Measurements from ENCODE around the gene ENDOV. TPM values are rescaled to one million over a fixed set of nuclear protein-coding genes. Genes with fewer than 3 reads are reported as not detected.

Gene ENDOV
- total RNA-seq, 4 donors from 2014 or later = 9.5 to 33.3 (median 18.5) TPM

DNA sequence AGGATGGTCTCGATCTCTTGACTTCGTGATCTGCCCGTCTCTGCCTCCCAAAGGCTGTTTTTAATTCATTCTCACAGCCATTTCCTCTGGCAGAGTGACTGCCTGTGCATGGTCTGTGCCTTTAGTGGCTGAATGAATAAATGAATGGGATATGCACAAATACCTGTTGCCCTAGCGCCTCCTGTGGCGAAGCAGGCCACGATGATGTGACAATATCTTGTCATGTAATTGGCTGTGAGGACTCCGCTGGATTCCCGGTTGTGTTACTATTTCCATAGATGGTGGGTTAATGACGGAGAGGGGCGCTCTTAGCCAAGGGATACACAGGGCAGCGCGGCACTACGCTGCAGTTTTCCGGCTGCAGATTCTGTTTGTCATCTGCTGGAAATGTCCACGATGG, 26.8 kb upstream of the ENDOV start:
- Histone ChIP-seq H3K4me1 (no peaks in the 10 kb centered on the region), H3K27ac (no peak overlapping the region), H3K9me3 (no peaks in the 10 kb centered on the region), H3K27me3 (no peaks in the 10 kb centered on the region), H3K4me3 (no peak overlapping the region), H3K36me3 (no peaks in the 10 kb centered on the region)
- intact Hi-C loops (cut with DNase I; ENCODE audit: low total_unique reads) = no loop called here
- no peak for DNase-seq
- TF ChIP-seq CTCF (IDR thresholded peaks at IDR 0.05) (no peak), POLR2A (IDR thresholded peaks at IDR 0.05) (no peak)

DNA sequence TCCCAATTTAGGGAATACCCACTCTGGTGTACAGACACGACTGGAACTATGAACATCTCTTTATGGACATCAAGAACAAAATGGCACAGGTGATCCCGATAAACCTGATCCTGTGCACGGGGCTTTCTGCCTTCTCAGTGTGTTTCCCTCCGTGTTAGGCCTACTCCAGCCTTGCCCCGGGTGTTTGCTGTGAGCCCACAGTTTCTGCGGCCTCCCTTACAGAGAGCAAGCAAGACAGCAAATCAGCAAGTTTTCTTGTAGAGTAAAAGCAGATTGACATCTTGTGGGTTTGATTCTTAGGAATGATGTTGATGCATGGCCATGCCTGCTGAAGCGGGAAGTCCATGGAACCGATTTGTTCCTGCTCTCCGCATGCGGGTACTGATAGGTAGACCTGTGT, 26.4 kb upstream of the ENDOV start:
- no peak for DNase-seq
- no peaks in the 10 kb centered on the region for H3K9me3 ChIP-seq
- no peak overlapping the region for H3K27ac ChIP-seq
- H3K4me3 ChIP-seq = no peak overlapping the region
- H3K4me1 ChIP-seq = no peaks in the 10 kb centered on the region
- TF ChIP-seq CTCF (IDR thresholded peaks at IDR 0.05) (no peak), POLR2A (IDR thresholded peaks at IDR 0.05) (no peak)
- H3K27me3 ChIP-seq = no peaks in the 10 kb centered on the region
- H3K36me3 ChIP-seq = no peaks in the 10 kb centered on the region
- intact Hi-C loops (cut with DNase I; ENCODE audit: low total_unique reads) = no loop called here

GRCh38 chr17:80389011-80389995, 25.7 kb upstream of the ENDOV start:
- Histone ChIP-seq H3K4me3 (no peak overlapping the region), H3K36me3 (no peaks in the 10 kb centered on the region), H3K27me3 (no peaks in the 10 kb centered on the region), H3K9me3 (no peaks in the 10 kb centered on the region), H3K27ac (no peak overlapping the region), H3K4me1 (no peaks in the 10 kb centered on the region)
- TF ChIP-seq CTCF (IDR thresholded peaks at IDR 0.05) = no peak
- no peak for TF ChIP-seq POLR2A (IDR thresholded peaks at IDR 0.05)
- intact Hi-C loops (cut with DNase I; ENCODE audit: low total_unique reads) = no loop called here
- DNase-seq = no peak

- TF ChIP-seq CTCF (IDR thresholded peaks at IDR 0.05) (no peak), POLR2A (IDR thresholded peaks at IDR 0.05) (no peak)
- Histone ChIP-seq H3K9me3 (no peaks in the 10 kb centered on the region), H3K36me3 (no peaks in the 10 kb centered on the region), H3K4me3 (no peak overlapping the region), H3K27ac (peak overlapping the region in 1 of 2 donors; percentile 56), H3K27me3 (no peaks in the 10 kb centered on the region), H3K4me1 (peaks cover 0 to 9% of the 10 kb centered on the region in 2 donors)
- DNase-seq = no peak
- intact Hi-C loops (cut with DNase I; ENCODE audit: low total_unique reads) = no loop called here
These were observed 21.6 kb upstream of the ENDOV start for GRCh38 chr17:80393241-80393890.

DNA sequence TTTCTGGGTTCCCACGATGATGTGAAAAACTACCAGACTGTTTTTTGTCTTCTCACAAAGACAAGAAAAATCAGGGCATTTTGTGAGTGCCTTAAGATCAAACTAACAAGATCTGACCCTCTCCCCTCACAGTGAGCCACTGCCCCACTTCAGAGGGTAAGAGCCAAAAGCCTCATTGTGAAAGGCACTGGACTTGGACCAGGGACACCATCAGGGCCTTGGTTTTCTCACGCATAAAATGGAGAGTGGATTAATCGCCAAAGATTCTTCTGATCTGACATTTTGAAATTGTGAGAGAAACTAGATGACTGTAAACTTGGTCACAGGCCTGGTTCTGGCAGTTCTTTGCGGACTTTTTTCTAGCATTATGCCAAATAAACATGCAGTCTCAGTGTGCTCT, 21.0 kb upstream of the ENDOV start:
- intact Hi-C loops (cut with DNase I; ENCODE audit: low total_unique reads) = no loop called here
- H3K36me3 ChIP-seq = no peaks in the 10 kb centered on the region
- peak overlapping the region in 1 of 2 donors; percentile 56 for H3K27ac ChIP-seq

More for the DNA sequence above, 21.0 kb upstream of the ENDOV start:
- H3K9me3 ChIP-seq = no peaks in the 10 kb centered on the region
- no peak for DNase-seq
- H3K4me1 ChIP-seq = peaks cover 0 to 9% of the 10 kb centered on the region in 2 donors
- no peaks in the 10 kb centered on the region for H3K27me3 ChIP-seq
- H3K4me3 ChIP-seq = no peak overlapping the region
- TF ChIP-seq CTCF (IDR thresholded peaks at IDR 0.05) = no peak
- TF ChIP-seq POLR2A (IDR thresholded peaks at IDR 0.05) = no peak

Measured in uterus (tissue), 4 donors.